HG03520 (cell line): ENCODE results near the gene STK32C.

Experiments
- ATAC-seq: cut with Tn5 transposase; IDR thresholded peaks from one replicate; pipeline ENCODE4 v1.9.1; 2021; ENCODE audit warnings: mild to moderate bottlenecking, moderate library complexity; ENCODE audit not compliant: unreplicated experiment

STK32C gene

DNA sequence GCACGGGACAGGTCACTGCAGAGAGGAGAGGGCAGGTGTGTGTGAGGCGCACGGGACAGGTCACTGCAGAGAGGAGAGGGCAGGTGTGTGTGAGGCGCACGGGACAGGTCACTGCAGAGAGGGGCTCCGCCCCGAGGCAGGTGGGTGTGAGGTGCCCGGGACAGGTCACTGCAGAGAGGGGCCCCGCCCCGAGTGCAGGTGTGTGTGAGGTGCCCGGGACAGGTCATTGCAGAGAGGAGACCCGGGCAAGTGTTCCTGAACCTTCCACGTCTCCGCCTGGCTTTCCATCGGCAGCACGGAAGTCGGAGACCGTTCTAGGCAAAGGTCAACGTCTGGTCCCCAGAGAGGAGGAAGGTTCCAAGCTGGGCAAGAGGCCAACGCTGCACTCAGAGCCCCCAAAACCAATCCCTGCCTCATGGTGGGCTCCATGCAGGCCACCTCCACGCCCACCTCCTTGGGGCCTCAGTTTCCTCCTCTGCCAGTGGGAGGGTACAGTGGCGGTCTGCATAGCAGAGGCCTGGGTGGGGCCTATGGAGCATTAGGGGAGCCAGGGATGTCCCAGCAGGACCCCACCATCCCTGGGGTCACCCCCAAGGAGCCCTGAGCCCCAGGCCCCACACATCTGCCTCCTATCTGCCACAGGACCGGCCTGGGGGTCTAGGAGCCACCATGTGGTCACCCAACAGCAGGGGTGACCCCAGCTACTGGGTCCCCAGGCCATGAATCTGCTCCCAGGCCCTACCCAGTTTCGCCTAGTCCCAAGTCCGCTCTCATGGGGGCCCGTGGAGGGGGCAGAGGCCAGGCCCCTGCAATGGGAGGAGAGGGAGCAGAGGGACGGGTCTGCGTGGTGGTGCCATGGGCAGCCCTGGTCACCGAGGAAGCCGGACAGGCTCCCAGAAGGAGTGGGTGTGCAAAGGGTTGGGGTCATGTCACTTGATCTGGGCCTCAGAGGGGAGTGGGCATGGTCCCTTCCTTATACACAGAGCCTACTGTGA, 57.0 kb downstream of the STK32C start:
- no peak for ATAC-seq

DNA sequence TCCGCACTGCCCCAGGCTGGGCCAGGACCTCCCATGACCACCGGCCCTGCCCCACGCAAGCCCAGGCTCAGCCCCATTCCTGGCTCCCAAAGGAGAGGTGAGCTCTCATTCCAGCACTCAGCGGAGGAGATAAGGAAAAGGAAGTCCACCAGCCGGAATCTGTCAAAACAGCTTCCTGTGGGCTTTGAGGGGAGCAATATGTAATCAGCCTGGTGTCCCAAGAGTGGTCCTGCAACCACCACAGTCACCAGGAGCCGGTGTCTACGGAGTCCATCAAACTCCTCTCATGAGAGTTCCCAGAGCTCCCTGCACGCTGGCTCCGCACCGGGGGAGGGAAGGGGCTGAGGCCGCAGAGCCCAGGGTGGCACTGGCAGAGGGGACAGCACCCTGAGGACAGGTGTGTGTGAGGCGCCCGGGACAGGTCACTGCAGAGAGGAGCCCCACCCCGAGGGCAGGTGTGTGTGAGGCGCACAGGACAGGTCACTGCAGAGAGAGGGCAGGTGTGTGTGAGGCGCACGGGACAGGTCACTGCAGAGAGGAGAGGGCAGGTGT, 57.9 kb downstream of the STK32C start:
- no peak for ATAC-seq

DNA sequence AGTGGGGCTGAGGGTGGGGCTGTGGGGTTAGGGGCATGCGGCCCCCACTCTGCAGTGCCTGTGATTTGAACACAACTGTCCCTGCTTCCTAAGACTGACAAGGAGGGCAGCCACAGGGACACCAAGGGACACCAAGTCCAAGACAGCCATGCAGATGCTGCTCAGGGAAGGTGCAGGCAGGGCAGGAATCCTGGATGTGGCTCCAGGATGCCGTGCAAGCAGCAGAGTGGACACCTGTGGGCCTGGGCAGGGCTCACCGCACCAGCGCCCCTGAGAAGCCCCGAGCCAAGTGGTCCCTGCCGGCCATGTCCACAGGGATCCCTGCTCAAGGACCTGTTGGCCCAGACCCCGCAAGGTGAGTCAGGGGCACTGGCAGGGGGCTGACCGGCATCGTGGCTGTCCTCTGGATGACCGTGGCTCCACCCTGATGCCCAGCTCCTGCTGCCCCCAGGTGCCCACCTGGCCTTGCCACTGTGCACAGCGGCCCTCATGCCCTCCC, 58.5 kb downstream of the STK32C start:
- ATAC-seq: no peak

DNA sequence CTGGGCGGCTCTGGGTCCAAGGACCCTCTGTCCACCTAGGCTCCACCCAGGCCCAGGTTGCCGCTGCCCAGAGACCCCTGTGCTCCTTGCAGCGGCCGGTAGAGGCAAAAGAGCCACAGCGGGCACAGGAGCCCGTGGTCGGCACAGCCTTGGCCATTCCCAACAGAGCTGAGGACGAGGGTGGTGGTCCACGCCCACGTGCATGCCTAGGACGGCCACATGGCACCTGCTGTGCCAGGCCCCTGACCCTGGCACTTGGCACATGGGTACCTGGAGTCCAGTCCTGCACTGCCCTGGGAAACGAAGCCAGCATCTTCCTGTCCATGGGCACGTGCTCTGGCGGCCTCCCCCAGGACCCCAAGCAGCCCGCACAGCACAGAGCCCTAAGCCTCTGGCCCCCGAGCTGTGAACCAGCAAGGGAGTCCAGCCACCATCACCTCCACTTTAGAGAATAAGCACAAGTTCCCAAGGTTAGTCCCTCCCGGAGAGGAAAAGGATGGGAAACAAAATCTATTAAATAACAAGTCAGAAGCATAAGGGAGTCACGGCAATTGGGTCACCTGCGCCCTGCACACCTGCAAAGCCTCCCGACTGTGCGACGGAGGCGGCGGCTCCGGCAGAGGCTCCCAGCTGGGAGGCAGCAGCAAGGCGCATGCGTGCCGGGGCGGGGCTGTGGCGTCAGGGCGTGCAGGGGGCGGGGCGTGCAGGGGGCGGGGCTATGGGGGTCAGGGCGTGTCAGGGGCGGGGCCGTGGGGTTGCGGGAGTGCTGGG, 59.1 kb downstream of the STK32C start:
- ATAC-seq: no peak

DNA sequence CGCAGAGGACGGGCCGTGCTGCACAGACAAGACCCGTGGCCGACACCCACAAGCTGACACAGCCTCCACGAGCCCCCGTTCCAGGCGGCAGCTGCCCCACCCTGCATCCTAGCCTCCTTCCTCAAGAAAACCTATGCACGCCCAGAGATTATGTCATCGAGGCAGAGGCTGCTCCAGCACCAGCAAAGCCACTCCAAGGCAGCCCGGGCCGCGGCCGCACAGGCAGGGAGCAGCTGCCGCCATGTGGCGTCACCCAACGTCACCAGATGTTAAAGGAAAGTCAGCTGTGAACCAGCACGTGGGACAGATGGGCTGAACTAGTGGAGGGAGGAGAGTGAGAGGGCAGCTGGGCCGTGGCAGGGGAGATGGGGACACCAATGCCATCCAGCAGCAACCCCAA, 59.8 kb downstream of the STK32C start:
- no peak for ATAC-seq

DNA sequence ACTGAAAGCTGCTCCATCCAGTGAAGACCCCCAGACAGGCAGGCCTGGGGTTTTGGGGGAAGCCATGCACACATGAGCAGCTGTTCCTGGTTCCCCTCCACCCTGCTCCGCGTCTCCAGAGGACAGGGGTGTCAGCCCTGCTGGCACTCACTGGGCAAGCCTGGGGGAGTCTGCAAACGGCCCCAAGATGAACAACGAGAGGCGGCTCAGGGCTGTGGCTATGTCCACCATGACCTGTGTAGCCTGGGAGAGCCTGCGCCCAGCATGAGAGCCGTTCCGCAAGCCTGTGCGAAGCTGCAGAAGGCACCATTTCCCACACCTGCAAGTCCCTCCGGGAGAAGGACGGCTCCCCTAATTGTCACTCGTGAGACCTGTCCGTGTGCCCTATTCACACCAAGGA, 61.5 kb downstream of the STK32C start:
- no peak for ATAC-seq

DNA sequence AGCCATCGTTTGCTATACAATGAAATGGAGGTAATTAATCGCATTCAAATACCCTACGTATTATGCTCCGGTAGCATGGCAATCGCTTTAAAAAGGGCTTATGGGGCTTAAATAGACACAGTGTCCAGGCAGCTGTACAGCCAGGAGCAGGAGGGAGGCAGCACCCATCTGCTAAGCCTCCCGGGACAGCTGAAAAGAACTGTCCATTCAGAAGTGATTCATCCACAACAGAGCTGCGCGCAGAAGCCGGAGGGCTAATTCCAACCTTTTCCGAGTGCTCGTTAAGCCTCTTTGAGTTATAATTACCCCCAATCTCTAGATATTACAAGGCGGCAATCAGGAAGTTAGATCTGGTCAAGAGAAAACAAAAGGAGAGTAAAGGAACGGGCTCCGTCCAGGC, 62.7 kb downstream of the STK32C start:
- ATAC-seq: no peak

DNA sequence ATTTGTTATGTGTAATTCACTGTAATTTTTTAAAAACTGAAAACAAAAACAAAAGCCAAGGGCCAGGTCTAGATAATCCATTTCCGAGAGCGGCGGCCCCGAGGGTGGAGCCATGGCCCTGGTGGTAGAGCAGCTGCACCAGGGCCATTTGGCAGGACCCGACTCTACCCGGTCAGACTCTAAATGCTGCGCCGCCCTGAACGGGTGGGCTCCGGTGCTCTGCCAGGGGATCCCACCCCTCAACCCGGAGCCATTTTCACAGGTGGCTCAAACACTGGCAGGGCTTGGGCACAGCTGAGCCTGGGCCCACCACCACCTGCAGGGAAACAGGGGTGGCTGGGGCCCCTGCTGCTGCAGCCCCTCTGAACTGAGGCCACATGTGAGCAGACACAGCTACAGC, 64.1 kb downstream of the STK32C start:
- no peak for ATAC-seq

DNA sequence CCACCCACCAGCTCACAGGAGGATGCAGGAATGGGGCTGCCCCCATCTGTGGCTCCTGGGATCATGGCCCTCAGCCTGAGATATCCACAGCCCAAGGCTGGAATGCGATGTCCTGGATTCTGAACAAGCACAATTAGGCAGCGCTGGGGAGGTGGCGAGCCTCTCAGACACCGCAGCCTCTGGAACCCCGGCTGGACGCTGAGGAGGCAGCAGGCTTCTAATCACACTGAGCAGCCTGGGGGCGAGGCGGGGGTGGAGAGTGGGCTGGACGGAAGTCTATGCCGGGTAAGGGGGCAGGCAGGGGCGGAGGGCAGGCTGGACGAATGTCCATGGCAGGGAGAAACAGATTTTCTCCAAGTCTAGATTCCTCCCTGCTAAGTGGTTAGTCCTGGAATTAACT, 64.6 kb downstream of the STK32C start:
- no peak for ATAC-seq

DNA sequence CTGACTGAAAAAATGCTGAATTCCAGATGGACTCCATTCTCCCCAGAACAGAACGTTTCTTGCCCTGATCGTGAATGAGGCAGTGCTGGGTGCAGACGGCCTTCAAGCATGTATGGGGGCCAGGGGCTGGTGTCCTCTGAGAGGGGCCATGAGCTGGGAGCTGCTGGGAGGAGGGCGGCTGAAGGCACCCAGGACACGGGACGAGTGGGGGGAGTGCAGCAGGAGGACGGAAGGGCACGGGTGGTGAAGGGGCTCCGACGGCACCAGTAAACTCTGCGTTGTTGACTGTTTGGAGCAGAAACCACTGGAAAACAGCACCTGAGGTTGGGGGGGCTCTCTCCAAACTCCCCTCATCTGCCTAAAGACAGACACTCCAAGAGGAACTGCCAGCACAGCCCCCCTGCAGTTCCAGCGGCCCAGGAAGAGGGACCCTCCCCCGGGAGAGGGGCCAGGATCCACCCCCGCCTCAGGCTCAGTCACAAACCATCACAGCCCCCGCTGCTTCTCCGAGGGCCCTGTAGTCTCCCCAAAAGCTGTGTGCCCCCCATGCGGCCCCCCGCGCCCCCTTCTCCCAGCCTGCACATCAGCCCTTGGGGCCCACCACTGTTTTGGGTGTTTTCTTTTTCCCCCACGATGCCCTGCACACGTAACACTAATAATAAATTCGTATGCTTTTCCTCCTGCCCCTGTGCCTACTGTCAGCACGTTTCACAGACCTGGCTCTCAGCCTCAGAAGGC, 65.5 kb downstream of the STK32C start:
- no peak for ATAC-seq

DNA sequence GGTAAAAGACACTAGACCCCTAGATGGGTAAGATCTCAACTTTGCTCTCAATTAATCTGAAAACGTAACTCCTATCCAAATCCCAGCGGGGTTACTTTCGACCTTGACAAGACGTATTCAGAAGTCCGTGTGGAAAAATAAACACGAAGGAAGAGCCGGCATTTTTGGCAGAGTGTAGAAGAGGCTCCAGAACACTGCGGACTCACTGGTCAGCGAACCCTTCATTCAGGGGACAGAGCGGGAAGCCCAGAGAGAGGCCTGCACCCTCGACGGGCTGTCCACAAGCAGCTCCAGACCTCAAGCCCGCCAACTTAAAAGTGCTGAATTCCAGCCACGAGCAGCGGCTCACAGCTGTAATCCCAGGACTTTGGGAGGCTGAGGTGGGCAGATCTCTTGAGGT, 66.3 kb downstream of the STK32C start:
- no peak for ATAC-seq

DNA sequence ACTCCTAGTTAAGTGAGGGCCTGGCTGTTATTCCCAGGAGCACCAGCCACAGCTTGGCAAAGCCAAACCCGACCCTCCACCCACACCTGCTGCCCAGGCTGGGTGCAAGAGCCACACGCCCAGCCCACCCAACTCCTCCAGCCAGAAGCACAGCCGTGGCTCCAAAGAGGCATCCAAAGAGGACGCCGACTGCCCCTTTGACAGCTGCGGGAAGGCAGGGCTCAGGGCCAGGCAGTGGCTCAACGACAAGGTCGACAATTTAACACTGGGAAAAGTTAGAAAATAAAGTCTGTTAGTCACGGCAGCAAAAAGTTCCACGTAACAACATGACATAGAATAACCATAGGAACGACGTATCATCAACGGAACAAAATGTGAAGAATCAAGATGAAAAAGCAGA, 66.7 kb downstream of the STK32C start:
- ATAC-seq: no peak

DNA sequence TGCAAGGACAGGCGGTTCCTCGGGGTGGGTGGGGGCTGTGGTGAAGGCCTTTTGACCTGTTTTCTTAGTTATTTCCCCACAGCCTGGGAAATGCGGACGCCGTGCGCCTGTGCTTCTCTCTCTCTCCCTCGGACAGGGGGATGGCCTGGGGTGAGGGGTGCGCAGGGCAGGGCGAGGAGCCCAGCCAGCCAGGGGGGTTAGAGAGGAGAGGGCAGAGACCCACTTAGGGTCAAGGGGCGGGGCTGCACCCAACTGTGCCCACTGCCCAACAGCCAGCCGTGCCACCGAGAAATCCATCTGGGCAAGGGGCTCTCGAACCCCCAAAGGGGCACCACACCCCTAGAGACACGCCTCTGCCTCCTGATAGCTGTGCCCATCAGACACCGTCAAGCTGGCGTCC, 67.2 kb downstream of the STK32C start:
- no peak for ATAC-seq

DNA sequence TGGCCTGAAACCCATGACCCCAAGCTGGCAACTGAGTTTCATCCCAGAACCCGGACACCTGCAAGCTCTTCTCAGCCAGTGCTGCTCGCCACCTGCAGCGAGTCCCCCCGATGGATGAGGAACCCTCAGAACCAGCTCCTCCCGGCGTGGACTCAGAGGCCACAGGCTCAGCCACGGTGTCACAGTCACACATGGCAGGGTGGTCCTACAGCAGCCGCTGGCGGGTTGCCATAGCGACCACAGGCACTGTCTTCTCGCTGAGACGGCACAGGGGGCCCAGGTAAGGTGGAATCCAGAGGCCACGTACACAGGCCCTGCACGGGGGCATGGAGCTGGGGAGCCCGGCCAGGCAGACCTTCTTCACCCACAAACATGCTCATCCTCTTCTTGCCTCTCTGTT, 67.6 kb downstream of the STK32C start:
- ATAC-seq: no peak

DNA sequence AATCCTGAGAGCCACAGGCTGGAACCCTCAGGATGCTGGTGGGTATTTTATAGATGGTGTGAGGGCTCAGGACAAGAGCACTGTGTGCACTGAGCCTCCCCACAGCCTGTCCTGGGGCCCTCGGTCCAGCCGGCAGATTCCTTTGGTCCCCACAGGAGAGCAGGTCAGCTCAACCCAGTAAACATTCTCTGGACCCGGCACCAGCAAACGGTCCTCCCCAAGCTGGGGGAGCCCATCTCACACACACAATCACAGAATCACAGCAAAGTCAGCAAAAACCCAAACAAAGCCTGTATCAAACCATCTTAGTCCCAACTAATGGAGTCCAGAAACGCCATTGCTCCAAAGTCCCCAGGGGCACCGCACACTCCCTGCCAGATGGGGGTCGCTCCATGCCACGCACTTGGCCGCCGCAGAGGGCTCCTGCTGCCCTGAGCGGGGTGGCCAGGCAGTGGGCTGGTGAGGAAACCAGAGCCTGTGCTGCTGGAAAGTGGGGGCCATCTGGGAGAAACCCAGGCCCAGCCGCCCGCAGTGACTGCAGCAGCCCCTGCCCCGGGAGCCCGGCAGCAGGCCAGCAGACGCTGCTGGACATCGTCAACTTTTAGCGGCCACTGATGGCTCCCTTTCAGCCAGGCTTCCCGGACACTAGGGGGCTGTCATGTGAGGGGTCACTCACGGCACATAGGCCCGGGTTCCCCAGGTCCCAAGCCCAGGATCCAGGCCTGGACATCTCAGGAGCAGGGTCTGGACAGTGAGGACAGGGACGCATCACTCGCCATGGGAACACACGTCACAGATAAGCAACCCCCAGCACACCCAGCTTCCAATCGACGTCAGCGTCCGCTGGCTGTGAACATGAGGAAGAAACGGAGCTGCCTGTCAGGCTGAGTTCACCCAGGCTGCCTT, 68.4 kb downstream of the STK32C start:
- no peak for ATAC-seq

DNA sequence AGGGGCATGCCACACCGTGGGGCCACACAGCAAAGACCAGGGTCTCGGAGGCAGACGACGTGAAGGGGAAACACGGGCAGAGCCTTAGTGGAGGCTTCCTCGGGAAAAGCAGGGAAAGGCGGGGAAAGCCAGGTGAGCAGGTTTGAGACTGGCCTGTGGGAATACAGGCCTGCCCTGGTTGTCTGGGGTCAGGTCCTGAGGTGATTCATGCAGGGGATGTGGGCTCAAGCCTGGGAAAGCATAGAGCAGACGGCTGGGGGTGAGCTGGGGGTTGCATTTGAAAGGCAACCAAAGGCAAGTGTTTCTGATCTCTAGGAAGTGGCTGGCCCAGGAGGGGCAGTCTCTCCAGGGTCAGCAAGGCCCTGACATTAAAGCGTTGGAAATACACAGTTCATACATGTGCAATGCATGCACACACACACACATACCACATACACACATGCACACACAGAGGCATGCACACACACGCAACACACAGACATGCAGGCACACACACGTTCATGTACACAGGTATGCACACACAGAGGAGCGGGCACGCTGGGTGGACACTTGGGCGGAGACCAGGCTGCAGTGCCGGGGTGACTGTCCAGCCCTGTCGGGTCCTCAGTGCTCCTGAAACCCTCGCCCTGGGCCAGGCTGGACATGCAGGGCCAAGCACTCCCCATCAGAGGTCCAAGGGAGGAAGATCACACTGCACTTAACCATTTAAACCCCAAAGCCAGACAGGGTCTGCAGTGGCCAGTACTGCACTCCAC, 69.2 kb downstream of the STK32C start:
- no peak for ATAC-seq

DNA sequence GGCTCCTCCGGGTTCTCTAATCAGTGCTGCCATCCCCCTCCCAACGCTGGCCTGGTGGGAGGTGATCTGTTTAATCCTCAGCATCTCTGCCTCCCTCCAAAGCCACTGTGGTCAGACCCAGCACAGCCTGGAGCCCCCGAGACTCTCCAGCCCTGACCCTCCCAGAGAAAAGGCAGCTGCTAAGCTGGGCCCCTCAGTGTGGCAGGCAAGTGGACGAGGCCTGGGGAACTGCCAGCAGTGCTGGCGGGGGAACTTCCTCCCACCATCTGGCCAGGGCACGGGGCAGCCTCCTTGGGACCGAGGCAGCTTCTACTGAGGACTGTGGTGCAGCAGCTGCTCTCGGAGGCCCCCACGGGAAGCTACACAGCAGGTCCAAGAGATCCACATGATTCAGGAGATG, 69.9 kb downstream of the STK32C start:
- ATAC-seq: no peak

DNA sequence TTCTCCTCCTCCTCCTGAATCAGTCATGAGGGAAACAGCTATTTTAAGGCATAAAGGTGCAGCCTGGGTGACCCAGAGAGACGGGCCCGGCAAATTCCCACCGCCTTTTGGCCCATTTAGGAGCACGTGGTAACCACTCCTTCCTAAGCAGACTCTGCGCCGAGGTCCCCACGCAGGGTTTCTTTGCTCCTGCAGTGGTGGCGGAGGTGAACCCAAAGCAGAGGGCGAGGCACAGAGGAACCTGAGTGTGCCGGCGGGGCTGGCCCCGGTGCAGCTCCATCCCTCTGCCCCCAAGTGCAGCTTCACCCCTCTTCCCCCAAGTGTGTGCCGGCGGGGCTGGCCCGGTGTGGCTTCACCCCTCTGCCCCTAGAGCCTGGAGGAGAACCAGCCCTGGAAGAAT, 70.4 kb downstream of the STK32C start:
- ATAC-seq: no peak

DNA sequence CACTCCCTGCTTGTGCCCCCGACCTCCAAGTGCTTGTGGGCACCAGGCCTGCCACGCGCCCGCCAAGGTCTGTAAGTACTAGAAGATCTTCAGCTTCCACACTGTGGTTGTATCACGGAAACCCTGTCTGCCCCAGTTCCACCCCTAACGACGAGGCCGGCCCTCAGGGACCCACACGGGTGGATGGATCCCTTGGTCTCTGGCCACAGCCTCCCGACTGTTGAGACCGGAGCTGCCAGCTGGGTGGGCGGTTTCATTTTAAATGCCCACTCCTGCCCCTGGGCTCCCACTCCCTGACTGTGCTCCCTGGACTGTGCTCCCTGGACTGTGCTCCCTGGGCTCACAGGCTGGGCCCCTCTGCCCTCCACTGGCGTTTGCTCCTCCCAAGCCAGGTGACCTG, 70.9 kb downstream of the STK32C start:
- no peak for ATAC-seq
